ENCODE measurements around the gene GPT2. TPM values are rescaled to one million over a fixed set of nuclear protein-coding genes. Genes with fewer than 3 reads are reported as not detected.

The GPT2 gene
- total RNA-seq, 1 experiment from 2014 or later: 19.4 TPM

DNA sequence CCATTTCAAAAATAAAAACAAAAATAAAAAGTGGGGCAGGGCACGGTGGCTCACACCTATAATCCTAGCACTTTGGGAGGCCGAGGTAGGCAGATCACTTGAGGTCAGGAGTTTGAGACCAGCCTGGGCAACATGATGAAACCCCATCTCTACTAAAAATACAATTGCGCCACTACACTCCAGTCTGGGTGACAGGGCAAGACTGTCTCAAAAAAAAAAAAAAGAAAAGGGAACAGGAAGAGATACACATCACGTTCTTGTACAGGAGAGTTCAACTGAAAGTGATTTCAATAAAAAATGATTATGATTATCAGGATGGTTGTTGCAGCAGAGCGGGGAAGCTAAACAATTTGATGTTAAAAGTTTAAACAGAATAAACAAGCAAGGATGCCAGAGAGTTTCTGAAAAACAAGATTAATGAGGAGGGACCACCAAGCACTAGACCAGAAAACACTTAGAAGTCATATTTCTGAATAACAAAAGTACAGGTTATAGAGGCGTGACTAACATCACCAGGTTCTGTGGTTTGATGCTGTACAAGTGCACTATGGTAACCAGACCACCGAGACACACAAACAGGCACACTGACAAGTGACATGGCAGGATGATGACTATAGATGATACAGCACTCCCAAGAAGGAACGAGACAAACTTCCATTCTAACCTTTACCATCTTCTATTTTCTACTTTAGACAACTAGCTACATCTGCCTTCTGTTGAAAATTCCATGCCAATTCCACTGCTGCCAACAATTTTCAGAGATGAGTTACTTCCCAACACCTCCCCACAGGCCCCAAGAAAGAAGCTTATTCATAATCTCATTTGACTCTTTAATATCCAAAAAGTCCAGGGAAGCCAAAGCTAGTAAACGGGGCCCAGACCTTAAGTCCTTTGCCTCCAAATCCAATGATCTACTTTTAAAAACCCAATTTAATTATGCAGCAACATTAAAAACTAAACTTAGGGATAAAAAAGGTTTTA is 77.5 kb downstream of the GPT2 start:
- H3K4me3 ChIP-seq (ENCODE audit: low read length): no peak overlapping the region
- ATAC-seq (no peak), DNase-seq (no peak)
- H3K9ac ChIP-seq (ENCODE audit: low read length): no peak overlapping the region
- peaks cover 52% of the 10 kb centered on the region for H3K36me3 ChIP-seq (ENCODE audit: low read depth, low read length)
- CTCF ChIA-PET: no interaction called here
- H3K9me2 ChIP-seq (replicated peaks; ENCODE audit: low read length): no peaks in the 10 kb centered on the region
- no peak overlapping the region for H3K27ac ChIP-seq (ENCODE audit: low read length)
- no peaks in the 10 kb centered on the region for H3F3A ChIP-seq (ENCODE audit: low read length, unreplicated experiment)
- no peaks in the 10 kb centered on the region for H3K9me3 ChIP-seq (ENCODE audit: low read length)
- POLR2A ChIA-PET (ENCODE audit: unreplicated experiment): no interaction called here
- intact Hi-C loops (cut with micrococcal nuclease): no loop called here
- no peaks in the 10 kb centered on the region for H4K20me1 ChIP-seq (ENCODE audit: low read length)
- H2AFZ ChIP-seq (ENCODE audit: low read length): no peak overlapping the region
- H3K79me2 ChIP-seq (ENCODE audit: low read length): peaks cover 21% of the 10 kb centered on the region
- H3K4me2 ChIP-seq (ENCODE audit: low read length): no peak overlapping the region
- TF ChIP-seq EZH2phosphoT487 (IDR thresholded peaks at IDR 0.05; ENCODE audit: borderline replicate concordance, low read length) (no peak), EZH2 (IDR thresholded peaks at IDR 0.05; ENCODE audit: low read length, unreplicated experiment) (no peak)
- TF ChIP-seq, protein P1, sequence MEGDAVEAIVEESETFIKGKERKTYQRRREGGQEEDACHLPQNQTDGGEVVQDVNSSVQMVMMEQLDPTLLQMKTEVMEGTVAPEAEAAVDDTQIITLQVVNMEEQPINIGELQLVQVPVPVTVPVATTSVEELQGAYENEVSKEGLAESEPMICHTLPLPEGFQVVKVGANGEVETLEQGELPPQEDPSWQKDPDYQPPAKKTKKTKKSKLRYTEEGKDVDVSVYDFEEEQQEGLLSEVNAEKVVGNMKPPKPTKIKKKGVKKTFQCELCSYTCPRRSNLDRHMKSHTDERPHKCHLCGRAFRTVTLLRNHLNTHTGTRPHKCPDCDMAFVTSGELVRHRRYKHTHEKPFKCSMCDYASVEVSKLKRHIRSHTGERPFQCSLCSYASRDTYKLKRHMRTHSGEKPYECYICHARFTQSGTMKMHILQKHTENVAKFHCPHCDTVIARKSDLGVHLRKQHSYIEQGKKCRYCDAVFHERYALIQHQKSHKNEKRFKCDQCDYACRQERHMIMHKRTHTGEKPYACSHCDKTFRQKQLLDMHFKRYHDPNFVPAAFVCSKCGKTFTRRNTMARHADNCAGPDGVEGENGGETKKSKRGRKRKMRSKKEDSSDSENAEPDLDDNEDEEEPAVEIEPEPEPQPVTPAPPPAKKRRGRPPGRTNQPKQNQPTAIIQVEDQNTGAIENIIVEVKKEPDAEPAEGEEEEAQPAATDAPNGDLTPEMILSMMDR (conservative IDR thresholded peaks at IDR 0.05; ENCODE audit: low read depth, low read length): no peak
- BruUV-seq (replicated peaks): no TSS peak
- no peaks in the 10 kb centered on the region for H3K4me1 ChIP-seq (ENCODE audit: insufficient read depth, low read length)
- H3K27me3 ChIP-seq (ENCODE audit: low read length): no peaks in the 10 kb centered on the region

- no TSS peak for BruUV-seq (replicated peaks)
- ATAC-seq: no peak
- no peaks in the 10 kb centered on the region for H3K9me3 ChIP-seq (ENCODE audit: low read length)
- TF ChIP-seq, protein P1 (conservative IDR thresholded peaks at IDR 0.05; ENCODE audit: low read depth, low read length): no peak
- TF ChIP-seq EZH2phosphoT487 (IDR thresholded peaks at IDR 0.05; ENCODE audit: borderline replicate concordance, low read length): no peak
- TF ChIP-seq EZH2 (IDR thresholded peaks at IDR 0.05; ENCODE audit: low read length, unreplicated experiment): no peak
- ChIA-PET CTCF (no interaction called here), POLR2A (ENCODE audit: unreplicated experiment) (no interaction called here)
- intact Hi-C loops (cut with micrococcal nuclease): no loop called here
- DNase-seq: no peak
- no peaks in the 10 kb centered on the region for H3F3A ChIP-seq (ENCODE audit: low read length, unreplicated experiment)
- peaks cover 54% of the 10 kb centered on the region for H3K36me3 ChIP-seq (ENCODE audit: low read depth, low read length)
- no peaks in the 10 kb centered on the region for H3K4me1 ChIP-seq (ENCODE audit: insufficient read depth, low read length)
- H3K9me2 ChIP-seq (replicated peaks; ENCODE audit: low read length): no peaks in the 10 kb centered on the region
- peaks cover 21% of the 10 kb centered on the region for H3K79me2 ChIP-seq (ENCODE audit: low read length)
- no peaks in the 10 kb centered on the region for H3K27me3 ChIP-seq (ENCODE audit: low read length)
- H2AFZ ChIP-seq (ENCODE audit: low read length): no peak overlapping the region
- no peak overlapping the region for H3K9ac ChIP-seq (ENCODE audit: low read length)
- H3K27ac ChIP-seq (ENCODE audit: low read length): no peak overlapping the region
- H3K4me2 ChIP-seq (ENCODE audit: low read length): no peak overlapping the region
- no peak overlapping the region for H3K4me3 ChIP-seq (ENCODE audit: low read length)
- H4K20me1 ChIP-seq (ENCODE audit: low read length): no peaks in the 10 kb centered on the region
Measured at GRCh38 chr16:46962629-46963028, 78.5 kb downstream of the GPT2 start.

- no peak overlapping the region for H3K27ac ChIP-seq (ENCODE audit: low read length)
- peaks cover 50% of the 10 kb centered on the region for H3K79me2 ChIP-seq (ENCODE audit: low read length)
- intact Hi-C loops (cut with micrococcal nuclease): no loop called here
- H3K9me2 ChIP-seq (replicated peaks; ENCODE audit: low read length): no peaks in the 10 kb centered on the region
- TF ChIP-seq, protein P1 (conservative IDR thresholded peaks at IDR 0.05; ENCODE audit: low read depth, low read length): no peak
- TF ChIP-seq EZH2phosphoT487 (IDR thresholded peaks at IDR 0.05; ENCODE audit: borderline replicate concordance, low read length): no peak
- TF ChIP-seq EZH2 (IDR thresholded peaks at IDR 0.05; ENCODE audit: low read length, unreplicated experiment): no peak
- ATAC-seq (no peak), DNase-seq (no peak)
- no peaks in the 10 kb centered on the region for H3F3A ChIP-seq (ENCODE audit: low read length, unreplicated experiment)
- H3K4me2 ChIP-seq (ENCODE audit: low read length): no peak overlapping the region
- no peak overlapping the region for H3K4me3 ChIP-seq (ENCODE audit: low read length)
- H3K9ac ChIP-seq (ENCODE audit: low read length): no peak overlapping the region
- peaks cover 54% of the 10 kb centered on the region for H3K36me3 ChIP-seq (ENCODE audit: low read depth, low read length)
- no peaks in the 10 kb centered on the region for H3K9me3 ChIP-seq (ENCODE audit: low read length)
- ChIA-PET CTCF (no interaction called here), POLR2A (ENCODE audit: unreplicated experiment) (no interaction called here)
- no TSS peak for BruUV-seq (replicated peaks)
- no peak overlapping the region for H2AFZ ChIP-seq (ENCODE audit: low read length)
- no peaks in the 10 kb centered on the region for H3K27me3 ChIP-seq (ENCODE audit: low read length)
- H3K4me1 ChIP-seq (ENCODE audit: insufficient read depth, low read length): peaks cover 11% of the 10 kb centered on the region; the same call in 1 of the 2 replicates
- peaks cover 21% of the 10 kb centered on the region; the same call in 1 of the 2 replicates for H4K20me1 ChIP-seq (ENCODE audit: low read length)
Measured at GRCh38 chr16:46968063-46968435, 83.9 kb downstream of the GPT2 start.

Data from PC-3 (cell line).